ENCODE data around the gene ITFG1.
"Not testable (repeated sequence)": the region's sequence is repeated elsewhere in the genome, so short reads cannot be mapped to it uniquely, and the experiment has no call there.

Gene ITFG1

DNA sequence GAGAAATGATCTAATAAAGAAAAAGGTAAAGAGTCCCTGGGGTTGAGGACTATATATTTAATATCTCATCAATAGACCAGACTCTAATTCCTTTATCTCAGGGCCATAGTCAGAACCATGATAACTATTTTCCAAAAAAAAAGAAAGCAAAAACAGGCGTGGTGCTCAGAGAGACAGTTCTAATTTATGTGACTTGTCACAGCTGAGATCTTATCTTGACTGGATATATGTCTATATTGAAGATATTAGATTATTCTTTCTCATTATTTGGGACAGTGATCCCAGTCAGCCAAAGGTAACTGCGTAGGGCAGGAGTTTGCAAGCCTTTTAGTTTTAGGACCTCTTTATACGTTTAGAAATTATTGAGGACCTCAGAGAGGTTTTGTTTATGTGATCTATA, 52.4 kb downstream of the ITFG1 start:
- DNase-seq, result no peak

DNA sequence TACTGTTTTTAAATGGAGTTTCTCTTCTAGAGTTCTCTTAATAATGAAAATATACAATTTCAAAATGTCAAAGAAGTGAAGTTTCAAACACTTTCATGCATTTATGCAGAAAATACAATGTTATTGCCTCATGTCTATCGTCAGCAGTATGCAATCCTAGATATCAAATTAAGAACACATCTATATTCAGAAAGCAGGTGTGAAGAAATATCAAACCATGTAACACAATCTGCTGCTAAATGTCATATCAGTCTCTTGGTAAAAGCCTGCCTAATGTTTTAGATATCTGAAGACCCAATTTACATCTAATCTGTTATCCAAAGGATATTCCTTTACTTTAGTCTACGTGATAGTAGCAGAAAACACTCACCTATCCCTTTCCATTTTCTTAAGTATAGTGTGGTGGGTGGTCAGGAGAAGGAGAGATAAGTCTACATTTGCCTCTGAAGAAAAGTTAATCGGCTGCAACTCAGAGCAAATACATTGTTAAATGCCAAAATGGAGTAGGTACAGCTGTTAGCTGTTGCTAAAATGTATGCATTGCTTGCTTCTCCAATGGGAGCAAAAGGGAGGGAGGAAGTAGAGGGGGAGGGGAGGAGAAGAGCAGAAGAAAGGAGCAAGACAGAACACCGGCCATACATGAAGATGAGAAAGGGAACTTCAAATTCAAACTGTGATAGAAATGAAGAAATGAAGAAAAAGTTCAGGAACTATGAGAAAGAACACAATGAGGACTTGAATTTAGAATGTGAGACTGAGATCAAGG, 64.9 kb downstream of the ITFG1 start:
- no peak for DNase-seq

DNA sequence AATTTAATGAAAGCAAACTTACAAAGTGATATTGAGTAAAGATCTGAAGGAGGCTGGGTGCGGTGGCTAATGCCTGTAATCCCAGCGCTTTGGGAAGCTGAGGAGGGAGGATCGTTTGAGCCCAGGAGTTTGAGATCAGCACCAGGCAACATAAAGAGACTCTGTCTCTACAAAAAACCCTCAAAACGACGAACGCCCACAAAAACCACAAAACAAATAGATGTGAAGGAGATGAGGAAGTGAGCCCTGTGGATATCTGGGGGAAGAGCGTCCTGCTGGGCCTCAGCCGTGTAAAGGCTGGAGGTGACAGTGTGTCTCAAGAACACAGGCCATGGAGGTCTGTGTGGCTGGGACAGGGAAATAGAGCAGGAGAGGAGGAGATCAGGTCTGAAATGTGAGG, 68.8 kb downstream of the ITFG1 start:
- DNase-seq, result no peak

DNA sequence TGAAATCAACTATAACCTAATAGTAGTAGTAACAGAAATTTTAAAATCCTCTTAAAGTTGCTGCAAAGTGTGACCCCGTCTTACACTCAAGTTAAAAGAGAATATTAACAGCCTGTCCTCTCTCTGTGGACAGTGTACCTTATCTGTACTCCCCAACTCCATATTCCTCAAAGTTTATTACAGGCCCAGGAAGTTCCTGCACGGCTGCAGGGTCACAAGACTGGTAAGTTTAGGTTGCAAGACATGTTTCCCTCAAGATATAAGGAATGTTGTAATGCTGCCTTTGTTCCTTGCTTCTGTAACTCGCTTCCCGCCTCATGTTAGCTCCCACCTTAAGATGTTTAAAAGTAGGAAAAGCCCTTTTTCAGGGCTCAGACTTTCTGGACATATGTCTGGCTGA, 72.2 kb downstream of the ITFG1 start:
- DNase-seq, result no peak

DNA sequence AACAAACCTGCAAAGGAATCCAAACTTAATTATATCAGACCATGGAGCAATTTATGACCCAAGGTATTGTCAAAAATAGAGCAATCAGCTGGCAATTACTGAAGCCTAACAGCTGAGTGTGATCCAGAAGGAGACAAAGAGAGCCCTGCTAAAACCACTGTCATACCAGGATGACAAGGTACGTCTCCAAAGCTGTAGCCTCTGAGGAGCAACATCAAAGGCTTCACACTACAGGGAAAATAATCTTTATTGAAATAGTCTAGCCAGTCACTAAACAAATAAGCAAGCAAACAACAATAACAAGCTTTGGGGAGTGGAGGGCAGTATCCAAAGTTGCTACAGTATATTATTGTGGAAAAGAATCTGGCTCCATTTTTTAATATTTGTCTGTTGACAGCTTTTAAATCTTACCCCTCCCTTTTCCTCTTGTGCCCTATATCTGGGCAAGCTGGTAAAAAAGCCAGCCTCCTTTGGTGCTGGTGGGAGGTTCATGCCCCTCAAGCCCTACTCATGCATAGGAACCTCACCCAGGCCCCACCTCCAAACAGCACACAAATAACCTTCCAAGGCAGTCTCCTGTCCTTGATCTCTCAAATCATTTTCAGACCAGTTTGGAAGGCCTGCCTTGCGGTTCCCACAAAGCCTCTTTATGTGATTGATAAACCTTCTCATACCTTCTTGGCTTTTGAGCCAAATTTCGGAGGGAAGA, 73.7 kb downstream of the ITFG1 start:
- DNase-seq, result no peak

DNA sequence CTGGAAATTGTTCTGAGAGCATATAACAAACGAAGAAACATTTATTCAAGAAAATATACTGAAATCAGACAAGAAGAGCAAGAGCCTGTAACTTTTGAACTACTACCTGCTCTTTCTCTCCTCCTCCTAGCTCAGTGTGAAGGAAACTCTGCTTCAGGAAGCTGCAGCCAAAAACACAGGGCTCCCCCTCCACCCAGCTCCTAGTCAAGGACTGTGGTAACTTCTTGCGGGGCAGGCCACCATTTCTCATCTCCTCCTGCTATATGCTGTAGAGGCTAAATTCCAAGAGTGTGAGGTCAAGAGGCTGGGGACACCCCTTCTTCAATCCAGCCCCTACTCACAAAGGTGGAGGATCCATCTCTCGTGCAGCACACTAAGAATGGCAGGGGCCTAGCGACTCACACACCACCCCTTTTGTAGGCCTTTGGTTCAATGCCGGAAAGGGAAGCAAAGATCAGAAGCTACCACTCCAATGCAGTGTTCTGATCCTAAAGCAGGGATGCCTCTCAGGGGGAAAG, 74.6 kb downstream of the ITFG1 start:
- no peak for DNase-seq

DNA sequence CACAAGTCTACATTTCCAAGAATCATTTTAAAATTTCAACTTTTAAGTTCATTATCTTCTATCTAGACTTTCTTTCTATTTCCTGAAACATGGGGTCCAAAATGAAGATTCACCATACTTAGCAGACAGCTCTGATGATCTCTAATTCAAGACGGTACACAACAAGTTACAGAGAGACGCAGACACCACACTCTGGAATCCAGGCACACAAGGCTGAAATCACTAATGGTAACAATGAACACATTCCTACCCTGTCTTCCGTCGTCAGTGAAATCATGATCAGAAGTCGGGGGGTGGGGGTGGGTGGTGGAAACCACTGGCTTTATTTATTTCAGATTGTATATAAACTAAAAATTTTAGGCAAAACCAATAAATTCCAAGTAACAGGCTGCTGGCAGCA, 78.5 kb downstream of the ITFG1 start:
- DNase-seq, result no peak

DNA sequence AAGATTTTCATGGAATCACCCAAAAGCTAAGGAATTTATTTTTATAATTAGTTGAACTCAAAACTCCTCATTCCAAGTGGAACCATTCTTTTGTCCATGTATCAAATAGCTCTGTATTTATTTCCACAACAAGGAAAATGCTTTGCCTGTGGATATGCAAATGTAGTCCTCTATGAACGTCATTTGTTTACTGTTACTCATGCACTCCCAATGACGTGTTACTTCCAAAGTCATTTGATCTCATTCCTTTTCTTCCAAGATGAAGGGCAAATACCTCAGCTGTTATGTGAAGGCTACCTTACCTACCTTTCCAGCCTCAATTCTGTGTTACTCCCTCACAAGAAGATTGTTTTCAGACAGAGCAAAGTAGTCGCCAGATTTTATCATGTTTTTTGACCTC, 83.7 kb downstream of the ITFG1 start:
- DNase-seq, result no peak

DNA sequence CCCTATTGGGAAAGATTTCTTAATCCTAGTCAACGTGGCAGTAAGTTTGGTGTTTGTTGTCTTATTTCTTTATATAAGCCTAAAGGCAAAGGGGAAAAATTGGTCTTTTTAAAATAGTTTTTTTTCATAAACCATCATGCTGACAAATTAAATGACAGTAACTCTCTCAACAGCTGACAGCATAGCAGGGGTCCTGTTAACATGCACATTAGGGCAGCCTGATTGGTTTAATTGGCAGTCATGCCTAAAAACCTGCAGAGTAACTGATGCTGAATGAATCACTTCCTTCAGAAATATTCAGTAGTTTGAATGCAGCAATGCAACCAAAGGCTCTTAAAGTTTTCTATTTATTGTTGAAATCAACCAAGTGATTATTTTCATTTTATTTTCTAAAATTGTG, 85.4 kb downstream of the ITFG1 start:
- no peak for DNase-seq

DNA sequence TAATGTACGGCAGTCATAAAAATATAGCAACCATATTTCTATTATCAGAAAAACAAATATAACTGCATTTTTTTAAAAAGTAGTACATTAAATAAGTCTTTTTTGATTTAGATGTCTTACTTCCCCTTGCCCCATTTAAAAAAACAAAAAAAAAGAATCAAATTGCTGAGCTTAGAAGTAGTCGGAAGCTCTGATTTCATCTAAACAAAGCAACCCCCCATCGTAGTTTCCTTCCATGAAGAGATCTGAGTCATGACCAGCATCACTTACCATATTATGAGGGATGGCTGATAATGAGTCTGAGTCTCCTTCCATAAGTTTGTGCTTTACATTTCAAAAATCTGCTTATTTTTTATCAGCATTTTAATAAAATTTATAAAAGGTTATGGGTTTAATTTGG, 86.2 kb downstream of the ITFG1 start:
- DNase-seq, result no peak

DNA sequence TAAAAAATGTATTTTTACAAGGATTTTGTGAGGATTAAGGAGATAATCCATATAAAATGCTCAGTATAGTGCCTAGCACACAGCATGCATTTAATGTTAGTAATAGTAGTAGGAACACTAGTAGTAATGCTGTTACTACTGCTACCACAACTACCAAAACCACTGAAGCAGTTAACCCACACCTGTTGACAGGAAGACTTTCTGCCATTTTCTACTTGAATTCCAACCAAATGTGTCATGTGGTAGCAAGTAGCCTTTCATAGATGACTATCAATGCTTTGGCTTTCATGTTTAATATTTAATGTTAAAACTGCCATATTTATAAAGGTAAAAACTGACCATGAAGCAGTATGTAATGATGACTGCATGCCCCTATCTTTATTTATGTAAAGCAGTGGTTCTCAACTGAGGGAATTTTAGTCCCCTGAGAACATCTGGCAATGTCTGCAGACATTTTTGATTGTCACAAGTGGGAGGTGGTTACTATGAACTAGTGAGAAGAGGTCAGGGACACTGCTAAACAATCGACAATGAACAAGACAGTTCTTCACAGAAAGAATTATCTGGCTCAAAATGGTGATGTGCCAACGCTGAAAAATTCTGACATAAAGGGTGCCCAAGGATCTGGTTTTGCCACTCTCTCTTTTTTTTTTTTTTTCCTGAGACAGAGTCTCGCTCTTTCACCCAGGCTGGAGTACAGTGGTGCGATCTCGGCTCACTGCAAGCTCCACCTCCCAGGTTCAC, 89.4 kb downstream of the ITFG1 start:
- DNase-seq, result no peak

DNA sequence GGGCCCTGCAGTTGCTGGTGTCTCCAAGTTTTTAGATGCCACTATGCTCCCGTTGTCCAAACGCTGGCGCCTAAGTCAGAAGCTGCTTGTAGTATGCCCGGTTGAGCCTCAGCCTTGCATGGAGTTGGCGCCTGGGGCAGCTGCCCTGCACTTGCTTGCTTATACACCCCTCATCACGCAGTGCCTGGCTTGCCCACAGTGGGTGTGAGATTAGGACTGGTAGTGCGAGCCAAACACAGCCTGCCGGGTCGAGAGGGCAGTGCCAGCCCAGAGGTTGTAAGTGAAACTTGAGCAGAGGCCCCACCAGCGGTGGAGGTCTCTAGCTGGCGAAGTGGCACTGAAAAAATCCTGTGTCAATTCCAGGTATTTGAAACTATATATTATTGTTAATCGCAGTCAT, 90.3 kb downstream of the ITFG1 start:
- DNase-seq, result no peak

DNA sequence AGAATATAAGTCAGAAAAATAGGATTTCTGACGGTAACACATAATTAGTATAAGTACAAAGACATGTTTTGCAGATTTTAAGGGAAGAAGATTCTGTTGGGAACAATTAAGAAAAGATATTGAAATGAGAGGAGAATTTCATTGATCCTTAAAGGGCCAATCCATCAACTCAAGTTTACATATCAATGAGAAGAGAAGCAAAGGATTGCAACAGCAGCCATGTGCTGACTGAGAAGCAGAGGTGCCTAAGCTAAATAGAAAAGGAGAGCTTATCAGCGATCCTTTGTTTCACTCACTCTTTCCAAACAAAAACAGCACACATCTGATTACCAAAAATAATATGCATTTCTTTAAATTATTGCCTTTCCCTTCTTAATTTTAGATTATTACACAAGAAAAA, 94.6 kb downstream of the ITFG1 start:
- DNase-seq, result no peak

DNA sequence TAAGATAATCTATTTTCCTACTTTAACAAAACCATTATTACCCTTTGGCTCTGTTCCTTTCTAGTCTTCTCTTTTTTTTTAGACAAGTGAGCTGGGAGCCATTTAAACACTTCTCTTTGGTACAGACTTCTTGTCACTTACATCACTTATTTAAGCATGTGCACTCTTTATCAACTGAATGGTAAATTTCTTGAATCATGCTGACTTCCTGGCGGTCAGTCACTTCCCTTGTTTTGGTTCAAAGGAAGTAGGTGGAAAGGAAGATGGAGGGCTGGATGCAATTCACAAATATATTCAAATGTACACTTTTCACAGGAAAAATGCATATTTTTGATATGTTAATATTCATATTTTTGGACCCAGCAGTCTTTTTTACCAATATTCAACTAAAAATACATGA, 97.1 kb downstream of the ITFG1 start:
- DNase-seq, result no peak

DNA sequence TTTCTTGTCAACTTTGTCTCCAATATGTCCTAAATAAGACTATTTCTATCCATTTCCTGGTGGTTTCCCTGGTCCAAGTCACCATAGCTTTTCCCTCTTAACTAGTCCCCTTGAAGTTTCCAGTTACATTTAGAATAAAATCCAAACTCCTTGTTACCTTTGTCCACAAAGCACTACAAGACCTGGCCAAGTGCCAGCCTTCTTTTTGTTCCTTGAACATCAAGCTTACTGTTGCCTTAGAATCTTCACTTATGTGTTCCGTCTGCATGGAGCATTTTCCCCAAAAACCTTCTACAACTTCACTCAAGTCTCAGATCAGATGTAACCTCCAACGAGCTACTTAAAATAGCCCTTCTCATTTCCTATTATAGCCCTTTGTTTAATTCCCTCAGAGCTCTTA, 101.4 kb downstream of the ITFG1 start:
- DNase-seq, result no peak

DNA sequence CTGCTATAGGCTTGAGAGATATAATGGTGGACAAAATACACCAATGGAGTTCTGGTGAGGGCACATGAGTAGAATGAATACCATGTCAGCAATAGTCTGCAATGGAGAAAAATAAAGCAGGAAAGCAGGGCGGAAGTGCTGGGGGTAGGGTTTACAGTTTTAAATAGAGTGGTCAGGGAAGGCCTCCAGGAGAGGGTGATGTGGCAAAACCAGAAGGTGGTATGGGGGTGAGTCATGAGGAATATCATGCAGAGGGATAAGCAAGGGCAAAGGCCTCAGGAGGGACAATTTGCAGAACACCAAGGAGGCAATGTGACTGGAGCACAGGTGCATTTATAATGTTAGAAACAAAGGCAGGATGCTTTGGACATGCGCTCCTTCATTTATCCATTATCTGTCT, 102.0 kb downstream of the ITFG1 start:
- DNase-seq, result no peak

DNA sequence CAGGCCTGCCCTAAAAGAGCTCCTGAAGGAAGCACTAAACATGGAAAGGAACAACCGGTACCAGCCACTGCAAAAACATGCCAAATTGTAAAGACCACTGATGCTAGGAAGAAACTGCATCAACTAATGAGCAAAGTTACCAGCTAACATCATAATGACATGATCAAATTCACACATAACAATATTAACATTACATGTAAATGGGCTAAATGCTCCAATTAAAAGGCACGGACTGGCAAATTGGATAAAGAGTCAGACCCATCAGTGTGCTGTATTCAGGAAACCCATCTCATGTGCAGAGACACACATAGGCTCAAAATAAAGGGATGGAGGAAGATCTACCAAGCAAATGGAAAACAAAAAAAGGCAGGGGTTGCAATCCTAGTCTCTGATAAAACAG, 111.8 kb downstream of the ITFG1 start:
- DNase-seq, result not testable (repeated sequence)

DNA sequence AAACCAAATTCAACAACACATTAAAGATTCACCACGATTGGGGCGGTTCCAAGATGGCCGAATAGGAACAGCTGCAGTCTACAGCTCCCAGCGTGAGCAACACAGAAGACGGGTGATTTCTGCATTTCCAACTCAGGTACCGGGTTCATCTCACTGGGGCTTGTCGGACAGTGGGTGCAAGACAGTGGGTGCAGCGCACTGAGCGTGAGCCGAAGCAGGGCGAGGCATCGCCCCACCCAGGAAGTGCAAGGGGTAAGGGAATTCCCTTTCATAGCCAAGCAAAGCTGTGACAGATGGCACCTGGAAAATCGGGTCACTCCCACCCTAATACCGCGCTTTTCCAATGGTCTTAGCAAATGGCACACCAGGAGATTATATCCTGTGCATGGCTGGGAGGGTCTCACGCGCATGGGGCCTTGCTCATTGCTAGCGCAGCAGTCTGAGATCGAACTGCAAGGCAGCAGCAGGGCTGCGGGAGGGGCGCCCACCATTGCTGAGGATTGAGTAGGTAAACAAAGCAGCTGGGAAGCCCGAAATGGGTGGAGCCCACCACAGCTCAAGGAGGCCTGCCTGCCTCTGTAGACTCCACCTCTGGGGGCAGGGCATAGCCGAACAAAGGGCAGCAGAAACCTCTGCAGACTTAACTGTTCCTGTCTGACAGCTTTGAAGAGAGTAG, 113.7 kb downstream of the ITFG1 start:
- DNase-seq, result not testable (repeated sequence)

DNA sequence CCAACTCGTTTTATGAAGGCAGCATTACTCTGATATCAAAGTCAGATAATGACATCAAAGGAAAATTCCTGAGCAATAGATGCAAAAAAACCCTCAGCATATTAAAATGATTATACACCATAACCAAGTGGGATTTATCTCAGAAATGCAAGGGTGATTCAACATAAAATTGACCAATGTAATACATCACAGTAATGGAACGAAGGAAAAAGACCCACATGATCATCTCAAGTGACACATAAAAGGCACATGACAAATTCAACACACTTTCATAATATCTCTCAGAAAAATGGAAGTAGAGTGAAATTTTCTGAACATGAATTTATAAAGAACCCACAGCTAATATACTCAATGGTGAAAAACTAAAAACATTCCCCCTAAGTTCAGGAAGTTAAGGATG, 118.8 kb downstream of the ITFG1 start:
- DNase-seq, result no peak

DNA sequence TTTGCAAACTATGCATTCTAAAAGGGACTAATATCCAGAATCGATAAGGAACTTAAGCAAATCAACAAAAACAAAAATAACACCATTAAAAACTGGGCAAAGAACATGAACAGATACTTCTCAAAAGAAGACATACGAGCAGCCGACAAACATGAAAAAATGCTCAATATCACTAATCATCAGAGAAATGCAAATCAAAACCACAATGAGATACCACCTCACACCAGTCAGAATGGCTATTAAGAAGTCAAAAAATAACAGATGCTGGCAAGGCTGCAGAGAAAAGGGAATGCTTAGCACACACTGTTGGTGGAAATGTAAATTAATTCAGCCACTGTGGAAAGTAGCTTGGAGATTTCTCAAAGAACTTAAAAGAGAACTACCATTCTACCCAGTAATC, 130.3 kb downstream of the ITFG1 start:
- not testable (repeated sequence) for DNase-seq

DNA sequence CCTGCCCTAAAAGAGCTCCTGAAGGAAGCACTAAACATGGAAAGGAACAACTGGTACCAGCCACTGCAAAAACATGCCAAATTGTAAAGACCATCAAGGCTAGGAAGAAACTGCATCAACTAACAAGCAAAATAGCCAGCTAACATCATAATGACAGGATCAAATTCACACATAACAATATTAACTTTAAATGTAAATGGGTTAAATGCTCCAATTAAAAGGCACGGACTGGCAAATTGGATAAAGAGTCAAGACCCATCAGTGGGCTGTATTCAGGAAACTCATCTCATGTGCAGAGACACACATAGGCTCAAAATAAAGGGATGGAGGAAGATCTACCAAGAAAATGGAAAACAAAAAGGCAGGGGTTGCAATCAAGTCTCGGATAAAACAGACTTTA, 136.6 kb downstream of the ITFG1 start:
- not testable (repeated sequence) for DNase-seq

DNA sequence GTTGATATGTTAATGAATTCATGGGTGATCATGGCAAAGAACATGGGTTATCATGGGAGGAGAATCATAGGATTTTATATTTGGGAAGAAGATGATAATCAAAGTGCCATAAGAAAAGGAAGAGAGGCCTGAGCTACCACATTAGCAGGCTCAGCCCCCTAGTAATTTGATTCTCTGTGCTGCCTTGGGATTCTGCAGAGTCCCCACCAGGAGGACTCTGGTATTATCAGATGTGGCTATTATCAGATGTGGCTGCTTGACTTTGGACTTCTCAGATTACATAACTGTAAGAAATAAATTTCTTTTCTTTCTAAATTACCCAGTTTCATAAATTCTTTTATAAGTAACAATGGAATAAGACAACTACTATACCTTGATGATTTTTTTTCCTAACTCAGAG, 137.6 kb downstream of the ITFG1 start:
- no peak for DNase-seq

Measured in activated effector memory CD4-positive, alpha-beta T cell treated with anti-CD3 and anti-CD28 coated beads, Interleukin-2, amount 50 U/mL, for 16 hours (primary cell).